HL-60 (cell line): ENCODE results near the gene PTPRQ.
"Not testable (repeated sequence)": the region's sequence is repeated elsewhere in the genome, so short reads cannot be mapped to it uniquely, and the experiment has no call there.

Experiments used
- GABPA ChIP-seq: IDR thresholded peaks from 2 replicates; pipeline ENCODE4 v1.6.1; 2012; ENCODE audit warnings: low read depth
- POLR2AphosphoS5 ChIP-seq: IDR thresholded peaks from 2 replicates; pipeline ENCODE4 v1.6.1; 2012; ENCODE audit warnings: low read depth
- TF ChIP-seq, protein P1 (sequence below): IDR thresholded peaks from 2 replicates; pipeline ENCODE4 v1.6.1; 2012; ENCODE audit warnings: low read depth; ENCODE audit not compliant: insufficient replicate concordance
- TF ChIP-seq, protein P2 (sequence below): IDR thresholded peaks from one replicate; pipeline ENCODE4 v1.5.1; 2011; ENCODE audit warnings: low read length, control low read depth, inconsistent platforms; ENCODE audit not compliant: insufficient read depth

DNA sequence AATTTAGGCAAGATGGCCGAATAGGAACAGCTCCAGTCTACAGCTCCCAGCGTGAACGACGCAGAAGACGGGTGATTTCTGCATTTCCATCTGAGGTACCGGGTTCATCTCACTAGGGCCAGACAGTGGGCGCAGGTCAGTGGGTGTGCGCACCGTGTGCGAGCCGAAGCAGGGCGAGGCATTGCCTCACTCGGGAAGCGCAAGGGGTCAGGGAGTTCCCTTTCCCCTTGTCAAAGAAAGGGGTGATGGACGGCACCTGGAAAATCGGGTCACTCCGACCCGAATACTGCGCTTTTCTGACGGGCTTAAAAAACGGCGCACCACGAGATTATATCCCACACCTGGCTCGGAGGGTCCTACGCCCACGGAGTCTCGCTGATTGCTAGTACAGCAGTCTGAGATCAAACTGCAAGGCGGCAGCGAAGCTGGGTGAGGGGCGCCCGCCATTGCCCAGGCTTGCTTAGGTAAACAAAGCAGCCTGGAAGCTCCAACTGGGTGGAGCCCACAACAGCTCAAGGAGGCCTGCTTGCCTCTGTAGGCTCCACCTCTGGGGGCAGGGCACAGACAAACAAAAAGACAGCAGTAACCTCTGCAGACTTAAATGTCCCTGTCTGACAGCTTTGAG is 33.6 kb downstream of the PTPRQ start:
- TF ChIP-seq, protein P1, sequence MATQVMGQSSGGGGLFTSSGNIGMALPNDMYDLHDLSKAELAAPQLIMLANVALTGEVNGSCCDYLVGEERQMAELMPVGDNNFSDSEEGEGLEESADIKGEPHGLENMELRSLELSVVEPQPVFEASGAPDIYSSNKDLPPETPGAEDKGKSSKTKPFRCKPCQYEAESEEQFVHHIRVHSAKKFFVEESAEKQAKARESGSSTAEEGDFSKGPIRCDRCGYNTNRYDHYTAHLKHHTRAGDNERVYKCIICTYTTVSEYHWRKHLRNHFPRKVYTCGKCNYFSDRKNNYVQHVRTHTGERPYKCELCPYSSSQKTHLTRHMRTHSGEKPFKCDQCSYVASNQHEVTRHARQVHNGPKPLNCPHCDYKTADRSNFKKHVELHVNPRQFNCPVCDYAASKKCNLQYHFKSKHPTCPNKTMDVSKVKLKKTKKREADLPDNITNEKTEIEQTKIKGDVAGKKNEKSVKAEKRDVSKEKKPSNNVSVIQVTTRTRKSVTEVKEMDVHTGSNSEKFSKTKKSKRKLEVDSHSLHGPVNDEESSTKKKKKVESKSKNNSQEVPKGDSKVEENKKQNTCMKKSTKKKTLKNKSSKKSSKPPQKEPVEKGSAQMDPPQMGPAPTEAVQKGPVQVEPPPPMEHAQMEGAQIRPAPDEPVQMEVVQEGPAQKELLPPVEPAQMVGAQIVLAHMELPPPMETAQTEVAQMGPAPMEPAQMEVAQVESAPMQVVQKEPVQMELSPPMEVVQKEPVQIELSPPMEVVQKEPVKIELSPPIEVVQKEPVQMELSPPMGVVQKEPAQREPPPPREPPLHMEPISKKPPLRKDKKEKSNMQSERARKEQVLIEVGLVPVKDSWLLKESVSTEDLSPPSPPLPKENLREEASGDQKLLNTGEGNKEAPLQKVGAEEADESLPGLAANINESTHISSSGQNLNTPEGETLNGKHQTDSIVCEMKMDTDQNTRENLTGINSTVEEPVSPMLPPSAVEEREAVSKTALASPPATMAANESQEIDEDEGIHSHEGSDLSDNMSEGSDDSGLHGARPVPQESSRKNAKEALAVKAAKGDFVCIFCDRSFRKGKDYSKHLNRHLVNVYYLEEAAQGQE, result not testable (repeated sequence)
- TF ChIP-seq, protein P2, sequence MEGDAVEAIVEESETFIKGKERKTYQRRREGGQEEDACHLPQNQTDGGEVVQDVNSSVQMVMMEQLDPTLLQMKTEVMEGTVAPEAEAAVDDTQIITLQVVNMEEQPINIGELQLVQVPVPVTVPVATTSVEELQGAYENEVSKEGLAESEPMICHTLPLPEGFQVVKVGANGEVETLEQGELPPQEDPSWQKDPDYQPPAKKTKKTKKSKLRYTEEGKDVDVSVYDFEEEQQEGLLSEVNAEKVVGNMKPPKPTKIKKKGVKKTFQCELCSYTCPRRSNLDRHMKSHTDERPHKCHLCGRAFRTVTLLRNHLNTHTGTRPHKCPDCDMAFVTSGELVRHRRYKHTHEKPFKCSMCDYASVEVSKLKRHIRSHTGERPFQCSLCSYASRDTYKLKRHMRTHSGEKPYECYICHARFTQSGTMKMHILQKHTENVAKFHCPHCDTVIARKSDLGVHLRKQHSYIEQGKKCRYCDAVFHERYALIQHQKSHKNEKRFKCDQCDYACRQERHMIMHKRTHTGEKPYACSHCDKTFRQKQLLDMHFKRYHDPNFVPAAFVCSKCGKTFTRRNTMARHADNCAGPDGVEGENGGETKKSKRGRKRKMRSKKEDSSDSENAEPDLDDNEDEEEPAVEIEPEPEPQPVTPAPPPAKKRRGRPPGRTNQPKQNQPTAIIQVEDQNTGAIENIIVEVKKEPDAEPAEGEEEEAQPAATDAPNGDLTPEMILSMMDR, result not testable (repeated sequence)
- not testable (repeated sequence) for TF ChIP-seq POLR2AphosphoS5, GABPA
